Glomerular visceral epithelial cell (primary cell): Measurements from ENCODE around the gene FBLIM1.
A peak's percentile ranks its signal among the peaks of the same experiment; 100 is the strongest.

ENCODE experiments used
- DNase-seq: peaks from one replicate; pipeline ENCODE4 v3.0.0-alpha.2; 2016; ENCODE audit errors: extremely low spot score

FBLIM1 gene

GRCh38 chr1:15730936-15731335, 27.7 kb upstream of the FBLIM1 start:
- no peak for DNase-seq

- DNase-seq: no peak
These were observed 26.6 kb upstream of the FBLIM1 start for GRCh38 chr1:15731735-15732685.

- DNase-seq: no peak
These were observed 25.9 kb upstream of the FBLIM1 start for GRCh38 chr1:15732686-15733081.

GRCh38 chr1:15733218-15733725, 25.3 kb upstream of the FBLIM1 start:
- DNase-seq: no peak

DNA sequence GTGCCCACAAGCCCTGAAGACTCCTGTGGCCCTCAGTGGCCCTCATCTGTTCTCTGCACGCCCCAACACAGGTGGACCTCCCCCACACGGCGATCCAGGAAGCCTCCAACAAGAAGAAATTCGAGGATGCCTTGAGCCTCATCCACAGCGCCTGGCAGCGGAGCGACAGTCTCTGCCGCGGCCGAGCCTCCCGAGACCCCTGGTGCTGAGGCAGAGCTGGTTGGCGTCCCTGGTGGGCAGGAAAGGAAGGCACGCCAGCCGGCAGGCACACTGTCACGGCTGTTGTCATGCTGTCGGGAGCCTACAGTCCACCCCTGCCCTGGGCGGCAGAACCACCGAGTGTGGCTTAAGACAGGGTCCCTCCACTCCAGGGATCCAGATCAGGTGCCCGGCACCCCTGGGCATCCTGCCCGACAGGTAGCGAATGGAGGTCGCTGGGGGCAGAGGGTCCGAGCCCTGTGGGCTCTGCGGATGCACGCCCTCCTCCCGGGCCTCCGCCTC, 24.8 kb upstream of the FBLIM1 start:
- no peak for DNase-seq

- no peak for DNase-seq
These were observed 24.3 kb upstream of the FBLIM1 start for GRCh38 chr1:15734296-15734695.

DNA sequence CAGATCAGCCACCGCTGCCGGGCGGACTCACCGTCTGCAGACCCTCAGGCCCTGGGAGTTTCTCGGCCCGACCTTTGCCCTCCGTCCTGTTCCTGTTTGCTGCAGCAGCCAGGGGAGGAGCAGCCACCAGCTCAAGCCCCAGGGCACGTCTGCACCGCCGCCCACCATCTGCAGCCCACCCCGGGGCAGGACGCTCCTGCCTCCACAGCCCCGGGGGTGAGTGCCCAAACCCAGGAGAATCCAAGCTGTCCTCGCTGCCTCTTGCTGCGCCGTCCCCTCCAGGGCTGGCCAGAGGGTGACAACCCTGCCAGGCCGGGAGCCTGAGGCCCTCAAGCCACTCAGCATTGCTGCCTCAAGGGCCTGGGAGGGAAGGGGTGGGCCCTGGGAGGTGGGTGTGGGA, 23.7 kb upstream of the FBLIM1 start:
- DNase-seq: no peak

GRCh38 chr1:15735304-15736037, 23.1 kb upstream of the FBLIM1 start:
- no peak for DNase-seq

- DNase-seq: no peak
These were observed 22.3 kb upstream of the FBLIM1 start, which contains the start of gene SLC25A34 for GRCh38 chr1:15736038-15736891. Gene SLC25A34 (plus strand): TSS chr1:15736258. CDS start chr1:15736486, 228 bp downstream.

DNA sequence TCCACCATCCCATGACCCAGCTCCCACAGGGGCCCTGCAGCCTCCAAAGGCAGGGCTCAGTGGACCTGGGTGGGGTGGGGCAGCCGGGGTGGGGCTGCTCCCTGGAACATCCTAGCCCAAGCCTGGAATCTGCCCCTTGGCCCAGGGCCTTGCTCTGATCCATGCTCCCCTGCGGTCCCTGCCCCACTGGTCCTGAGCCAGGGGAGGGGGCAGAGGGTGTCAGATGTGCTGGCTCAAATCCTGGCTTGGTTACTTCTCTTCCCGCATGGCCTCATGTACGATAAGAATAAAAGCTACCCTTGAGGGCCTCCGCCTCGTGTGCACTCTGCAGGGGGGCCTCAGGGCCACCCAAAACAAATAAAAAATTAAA, 21.7 kb upstream of the FBLIM1 start:
- DNase-seq: no peak

- DNase-seq: no peak
These were observed 21.0 kb upstream of the FBLIM1 start for GRCh38 chr1:15737324-15738319.

DNA sequence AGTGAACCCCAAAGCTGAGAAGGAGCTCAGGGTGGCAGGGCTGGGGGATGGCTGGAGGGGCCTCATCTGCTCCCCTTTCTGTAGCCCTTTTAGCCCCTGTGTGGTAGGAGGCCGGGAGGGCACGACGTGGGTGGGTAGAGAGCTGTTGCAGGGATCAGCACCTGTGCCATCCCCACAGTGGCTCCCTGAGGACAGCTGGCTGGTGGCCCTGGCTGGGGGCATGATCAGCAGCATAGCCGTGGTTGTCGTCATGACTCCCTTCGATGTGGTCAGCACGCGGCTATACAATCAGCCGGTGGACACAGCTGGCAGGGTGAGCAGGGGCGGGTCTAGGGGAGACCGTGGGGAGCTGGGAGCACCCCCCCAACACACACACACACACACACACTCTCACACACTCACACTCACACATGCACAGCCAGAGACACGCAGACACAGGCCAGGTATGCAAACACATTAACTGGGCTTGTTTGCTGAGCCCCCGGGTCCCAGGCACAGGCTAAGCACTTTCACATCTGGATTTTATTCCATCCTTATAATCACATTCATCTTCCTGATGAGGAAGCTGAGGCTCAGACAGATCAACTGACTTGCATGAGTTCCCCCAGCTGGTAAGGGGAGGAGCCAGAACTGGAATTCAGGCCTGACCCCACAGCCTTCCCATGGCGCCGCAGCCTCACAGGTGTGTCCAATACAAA, 20.0 kb upstream of the FBLIM1 start:
- DNase-seq: no peak

DNA sequence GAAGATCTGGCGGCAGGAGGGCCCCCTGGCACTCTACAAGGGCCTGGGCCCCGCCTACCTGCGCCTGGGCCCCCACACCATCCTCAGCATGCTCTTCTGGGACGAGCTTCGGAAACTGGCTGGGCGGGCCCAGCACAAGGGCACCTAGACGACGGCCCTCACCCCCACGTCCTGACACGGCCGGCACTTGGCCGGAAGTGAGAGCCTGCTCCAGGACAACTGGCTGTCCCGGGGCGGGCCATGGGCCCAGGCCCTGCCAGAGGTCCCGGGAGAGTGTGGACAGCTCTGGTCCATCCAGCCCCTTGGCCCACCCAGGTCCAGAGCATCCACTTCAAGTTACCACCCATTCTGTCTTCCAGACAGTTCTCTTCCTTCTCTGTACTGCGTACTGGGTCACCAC, 19.3 kb upstream of the FBLIM1 start:
- DNase-seq: no peak

- no peak for DNase-seq
These were observed 18.9 kb upstream of the FBLIM1 start for GRCh38 chr1:15739745-15740144.

GRCh38 chr1:15740924-15741850, 17.4 kb upstream of the FBLIM1 start:
- peak; percentile 81 for DNase-seq

DNA sequence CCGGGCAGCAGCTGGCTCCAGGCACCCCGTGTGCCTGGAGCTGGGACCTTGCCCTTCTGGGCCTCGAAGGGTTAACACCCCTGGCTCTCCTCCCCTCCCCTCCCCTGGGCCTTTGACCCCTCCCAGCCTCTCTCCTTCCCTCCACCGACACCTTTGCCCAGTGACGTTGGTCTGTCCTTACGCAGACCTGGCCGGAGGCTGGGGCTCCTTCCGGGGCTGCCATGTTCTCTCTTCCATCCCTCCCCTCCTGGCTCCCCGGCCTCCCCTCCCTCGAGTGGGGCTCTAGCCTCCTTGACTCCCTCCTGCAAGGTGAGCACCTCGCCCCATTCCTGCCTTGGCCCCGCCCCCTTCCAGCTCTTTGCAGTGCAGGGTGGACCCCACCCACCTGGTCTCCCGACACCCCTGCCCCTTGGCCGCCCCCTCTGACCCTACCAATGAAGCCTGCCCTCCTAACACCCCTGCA, 16.2 kb upstream of the FBLIM1 start, which contains the start of gene TMEM82:
Gene TMEM82 (plus strand): TSS at position 161 of the 463 bp plus-strand sequence. CDS start 61 bp downstream, at position 222.
- no peak for DNase-seq

DNA sequence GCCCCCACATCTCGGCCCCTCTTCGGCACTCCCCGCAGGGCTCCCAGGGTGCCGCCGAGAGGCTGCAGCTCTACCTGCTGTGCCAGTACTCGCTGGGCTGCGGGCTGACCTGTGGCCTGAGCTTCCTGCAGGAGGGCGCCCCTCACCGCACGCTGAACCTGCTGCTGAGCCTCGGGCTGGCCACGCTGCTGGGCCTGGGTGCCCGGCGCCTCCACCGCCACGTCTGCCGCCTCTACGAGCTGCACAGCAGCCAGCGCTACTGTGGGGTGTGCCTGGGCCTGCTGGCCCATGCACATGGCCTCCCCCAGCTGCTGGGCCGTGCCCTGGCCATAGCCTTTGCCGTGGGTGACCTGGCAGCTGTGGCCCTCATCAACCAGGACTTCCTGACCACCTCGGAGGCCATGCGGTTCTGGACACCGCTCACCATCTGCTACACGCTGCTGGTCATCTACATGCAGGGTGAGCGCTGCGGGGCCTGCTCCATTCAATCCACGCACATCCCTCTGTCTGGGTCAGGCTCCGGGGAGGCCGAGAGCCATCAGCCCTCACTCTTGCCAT, 14.4 kb upstream of the FBLIM1 start:
- DNase-seq: no peak

- no peak for DNase-seq
These were observed 11.2 kb upstream of the FBLIM1 start for GRCh38 chr1:15747378-15747777.
